GM19023 (cell line): Measurements from ENCODE around the gene RLIM.
A peak's percentile ranks its signal among the peaks of the same experiment; 100 is the strongest.

ENCODE experiments used
- ATAC-seq: cut with Tn5 transposase; IDR thresholded peaks from one replicate; pipeline ENCODE4 v1.9.1; 2021; ENCODE audit warnings: mild to moderate bottlenecking, moderate library complexity; ENCODE audit not compliant: unreplicated experiment

The RLIM gene

DNA sequence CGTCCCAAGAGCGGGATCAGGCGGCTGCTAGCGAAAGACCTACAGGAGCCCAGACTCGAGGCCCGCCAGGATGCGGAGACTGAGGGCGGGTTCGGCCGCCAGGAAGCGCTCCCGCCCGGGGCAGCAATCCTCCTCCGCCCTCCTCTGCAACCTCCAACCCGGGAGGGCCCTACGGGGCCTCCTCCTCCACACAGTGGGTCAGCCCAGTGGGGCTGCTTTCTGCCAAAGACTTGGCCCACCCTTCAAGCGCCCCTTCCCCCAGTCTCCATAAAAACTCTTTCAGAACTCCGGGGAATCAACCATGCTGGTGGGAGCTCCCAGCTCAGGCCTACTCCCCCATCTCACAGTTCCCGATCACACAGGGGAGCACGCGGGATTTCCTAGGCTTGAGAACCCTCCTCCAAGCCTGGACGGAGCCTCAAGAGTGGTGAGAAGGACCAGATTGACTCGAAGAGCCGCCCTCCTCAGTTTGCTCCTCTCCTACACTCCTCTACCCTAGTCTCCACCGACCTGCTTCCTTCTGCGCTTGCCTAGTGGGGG, 77.5 kb downstream of the RLIM start:
- ATAC-seq = peak; percentile 15

GRCh38 chrX:74536152-74536831, 78.1 kb downstream of the RLIM start:
- ATAC-seq = peak; percentile 59

DNA sequence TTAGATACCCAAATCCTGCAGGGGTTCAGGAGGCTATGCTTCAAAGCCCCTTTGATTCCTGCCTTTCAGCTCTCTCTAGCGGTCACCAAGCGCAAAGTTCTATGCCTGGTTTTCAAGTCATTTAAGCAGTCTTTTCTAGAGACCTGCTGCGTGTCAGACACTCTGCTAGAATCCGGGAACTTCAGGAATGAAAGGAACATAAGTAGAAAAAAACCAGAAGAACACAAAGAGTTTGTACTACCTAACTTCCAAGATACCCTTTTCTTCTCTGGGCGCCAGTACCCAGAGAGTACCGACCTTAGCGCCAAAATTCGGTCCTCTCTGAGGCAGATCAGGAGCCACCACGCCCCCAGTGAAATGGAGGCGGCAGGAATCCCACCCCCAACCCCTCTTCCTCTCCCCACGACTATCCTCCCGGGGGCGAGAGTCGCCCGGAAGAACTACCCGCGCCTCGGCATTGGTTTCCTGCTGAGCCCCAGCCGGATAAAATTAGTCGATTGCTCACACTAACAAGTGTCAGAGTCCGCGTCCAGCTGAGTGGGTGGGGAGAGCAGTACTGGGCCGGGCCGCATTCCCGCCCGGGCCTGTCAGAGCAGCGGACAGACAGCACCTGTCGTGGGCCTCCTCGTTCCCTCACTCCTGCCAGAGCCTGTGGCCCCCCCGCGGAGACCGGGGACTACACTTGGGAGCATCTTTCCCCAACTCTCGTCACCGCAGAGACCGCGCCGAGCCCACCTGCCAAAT, 78.8 kb downstream of the RLIM start:
- ATAC-seq = peak; percentile 40
